Neural progenitor cell (in vitro differentiated cells): Measurements from ENCODE around the gene PWWP2A. TPM values are rescaled to one million over a fixed set of nuclear protein-coding genes. Genes with fewer than 3 reads are reported as not detected.

Source experiments
- DNase-seq: peaks from one replicate; pipeline ENCODE4 v3.0.0-alpha.2; 2016; ENCODE audit warnings: low spot score
- H2AFZ ChIP-seq: fragments of 200-600 bp; sonication (generic); replicated peaks from 2 replicates; pipeline ENCODE4 v1.6.1; 2016; ENCODE audit warnings: antibody characterized with exemption
- H3F3A ChIP-seq: fragments of 200-600 bp; sonication (generic); 2 replicates; pipeline ENCODE4 v1.6.1; 2016; ENCODE audit warnings: antibody characterized with exemption, low read depth
- H3K27ac ChIP-seq: fragments of 200-600 bp; sonication (generic); 2 replicates; pipeline ENCODE4 v1.5.1; 2016; ENCODE audit warnings: mild to moderate bottlenecking
- H3K27me3 ChIP-seq: fragments of 200-600 bp; sonication (generic); 2 replicates; pipeline ENCODE4 v1.6.1; 2016; ENCODE audit warnings: mild to moderate bottlenecking, moderate library complexity
- H3K36me3 ChIP-seq: fragments of 200-600 bp; sonication (generic); 2 replicates; pipeline ENCODE4 v1.5.1; 2016
- H3K4me1 ChIP-seq: fragments of 200-600 bp; sonication (generic); 2 replicates; pipeline ENCODE4 v1.6.1; 2016; ENCODE audit warnings: mixed run types
- H3K4me2 ChIP-seq: fragments of 200-600 bp; sonication (generic); 2 replicates; pipeline ENCODE4 v1.6.1; 2016
- H3K4me3 ChIP-seq: fragments of 200-600 bp; sonication (generic); 2 replicates; pipeline ENCODE4 v1.5.1; 2016
- H3K79me2 ChIP-seq: fragments of 200-600 bp; sonication (generic); 2 replicates; pipeline ENCODE4 v1.6.1; 2016; ENCODE audit warnings: low read depth
- H3K9ac ChIP-seq: fragments of 200-600 bp; sonication (generic); 2 replicates; pipeline ENCODE4 v1.6.1; 2016
- H3K9me3 ChIP-seq: fragments of 200-600 bp; sonication (generic); 2 replicates; pipeline ENCODE4 v1.5.1; 2016; ENCODE audit warnings: low read depth
- H4K20me1 ChIP-seq: fragments of 200-600 bp; sonication (generic); 2 replicates; pipeline ENCODE4 v1.6.1; 2016; ENCODE audit warnings: low read depth
- H3K27ac Mint-ChIP-seq: 3 replicates; pipeline ENCODE4 v1.8.0; 2021; ENCODE audit warnings: mixed read lengths
- H3K27me3 Mint-ChIP-seq: 2 replicates; pipeline ENCODE4 v1.8.0; 2022; ENCODE audit warnings: low read depth, mild to moderate bottlenecking, inconsistent platforms, moderate library complexity, mixed read lengths; ENCODE audit not compliant: insufficient read depth
- H3K36me3 Mint-ChIP-seq: 3 replicates; pipeline ENCODE4 v1.8.0; 2021; ENCODE audit warnings: mixed read lengths
- H3K4me1 Mint-ChIP-seq: 3 replicates; pipeline ENCODE4 v1.8.0; 2021; ENCODE audit warnings: mixed read lengths
- H3K4me3 Mint-ChIP-seq: 3 replicates; pipeline ENCODE4 v1.8.0; 2021; ENCODE audit warnings: mild to moderate bottlenecking, moderate library complexity, mixed read lengths
- H3K9me3 Mint-ChIP-seq: 3 replicates; pipeline ENCODE4 v1.8.0; 2020; ENCODE audit warnings: mixed read lengths
- EZH2 ChIP-seq: fragments of 200-600 bp; sonication (generic); IDR thresholded peaks from 2 replicates; pipeline ENCODE4 v1.6.1; 2017; ENCODE audit warnings: antibody characterized with exemption, mild to moderate bottlenecking, moderate library complexity
- EZH2phosphoT487 ChIP-seq: fragments of 200-600 bp; sonication (generic); IDR thresholded peaks from 2 replicates; pipeline ENCODE4 v1.6.1; 2017; ENCODE audit warnings: antibody characterized with exemption
- total RNA-seq: library from RNA; depleted of rRNA; stranded (reverse); fragments of >200 nt; gene quantifications from 2 replicates; pipeline ENCODE4 v1.2.3, GENCODE V29; 2015; ENCODE audit warnings: low replicate concordance
- TF ChIP-seq, protein P1 (sequence below): fragments of 200-600 bp; sonication (generic); IDR thresholded peaks from 2 replicates; pipeline ENCODE4 v1.5.1; 2017; ENCODE audit warnings: antibody characterized with exemption, mild to moderate bottlenecking

The PWWP2A gene
- total RNA-seq, 1 donor from 2014 or later = 49.0 TPM

DNA sequence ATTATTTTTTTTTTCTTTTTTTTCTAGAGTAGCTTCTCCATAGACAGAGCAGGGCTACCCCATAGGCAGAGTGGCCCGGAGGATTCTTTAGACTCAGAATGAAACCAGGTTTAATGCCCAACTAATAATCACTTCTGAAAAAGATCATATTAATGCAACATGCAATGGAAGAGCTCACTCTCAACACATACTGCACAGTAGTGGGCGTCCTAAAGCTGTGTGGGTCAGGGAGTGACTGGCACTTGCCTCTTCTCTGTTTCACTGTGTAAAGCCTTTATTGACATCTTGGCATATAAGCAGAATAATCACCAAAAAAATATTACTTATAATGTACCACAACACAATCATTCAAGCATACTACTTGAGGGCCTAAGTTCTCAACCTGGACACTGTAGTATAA lies 11.1 kb downstream of the PWWP2A start:
- no peak overlapping the region for H3K4me2 ChIP-seq
- peaks cover 10% of the 10 kb centered on the region for H4K20me1 ChIP-seq
- no peak overlapping the region for H3K4me3 ChIP-seq
- peaks cover 11% of the 10 kb centered on the region for H3K36me3 ChIP-seq
- H3K9me3 ChIP-seq = no peaks in the 10 kb centered on the region
- H3K9ac ChIP-seq = no peak overlapping the region
- Mint-ChIP-seq H3K4me1 (peaks cover 10% of the 10 kb centered on the region), H3K9me3 (no peaks in the 10 kb centered on the region), H3K27ac (no peak overlapping the region), H3K36me3 (peaks cover 24% of the 10 kb centered on the region), H3K27me3 (no peaks in the 10 kb centered on the region), H3K4me3 (no peak overlapping the region)
- peaks cover 4% of the 10 kb centered on the region for H3F3A ChIP-seq
- H3K27ac ChIP-seq = no peak overlapping the region
- H3K4me1 ChIP-seq = no peaks in the 10 kb centered on the region
- no peak for TF ChIP-seq EZH2phosphoT487
- no peak for TF ChIP-seq EZH2
- TF ChIP-seq, protein P1, sequence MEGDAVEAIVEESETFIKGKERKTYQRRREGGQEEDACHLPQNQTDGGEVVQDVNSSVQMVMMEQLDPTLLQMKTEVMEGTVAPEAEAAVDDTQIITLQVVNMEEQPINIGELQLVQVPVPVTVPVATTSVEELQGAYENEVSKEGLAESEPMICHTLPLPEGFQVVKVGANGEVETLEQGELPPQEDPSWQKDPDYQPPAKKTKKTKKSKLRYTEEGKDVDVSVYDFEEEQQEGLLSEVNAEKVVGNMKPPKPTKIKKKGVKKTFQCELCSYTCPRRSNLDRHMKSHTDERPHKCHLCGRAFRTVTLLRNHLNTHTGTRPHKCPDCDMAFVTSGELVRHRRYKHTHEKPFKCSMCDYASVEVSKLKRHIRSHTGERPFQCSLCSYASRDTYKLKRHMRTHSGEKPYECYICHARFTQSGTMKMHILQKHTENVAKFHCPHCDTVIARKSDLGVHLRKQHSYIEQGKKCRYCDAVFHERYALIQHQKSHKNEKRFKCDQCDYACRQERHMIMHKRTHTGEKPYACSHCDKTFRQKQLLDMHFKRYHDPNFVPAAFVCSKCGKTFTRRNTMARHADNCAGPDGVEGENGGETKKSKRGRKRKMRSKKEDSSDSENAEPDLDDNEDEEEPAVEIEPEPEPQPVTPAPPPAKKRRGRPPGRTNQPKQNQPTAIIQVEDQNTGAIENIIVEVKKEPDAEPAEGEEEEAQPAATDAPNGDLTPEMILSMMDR = no peak
- peaks cover 94% of the 10 kb centered on the region for H3K79me2 ChIP-seq
- H3K27me3 ChIP-seq = no peaks in the 10 kb centered on the region
- H2AFZ ChIP-seq = no peak overlapping the region
- DNase-seq = no peak

DNA sequence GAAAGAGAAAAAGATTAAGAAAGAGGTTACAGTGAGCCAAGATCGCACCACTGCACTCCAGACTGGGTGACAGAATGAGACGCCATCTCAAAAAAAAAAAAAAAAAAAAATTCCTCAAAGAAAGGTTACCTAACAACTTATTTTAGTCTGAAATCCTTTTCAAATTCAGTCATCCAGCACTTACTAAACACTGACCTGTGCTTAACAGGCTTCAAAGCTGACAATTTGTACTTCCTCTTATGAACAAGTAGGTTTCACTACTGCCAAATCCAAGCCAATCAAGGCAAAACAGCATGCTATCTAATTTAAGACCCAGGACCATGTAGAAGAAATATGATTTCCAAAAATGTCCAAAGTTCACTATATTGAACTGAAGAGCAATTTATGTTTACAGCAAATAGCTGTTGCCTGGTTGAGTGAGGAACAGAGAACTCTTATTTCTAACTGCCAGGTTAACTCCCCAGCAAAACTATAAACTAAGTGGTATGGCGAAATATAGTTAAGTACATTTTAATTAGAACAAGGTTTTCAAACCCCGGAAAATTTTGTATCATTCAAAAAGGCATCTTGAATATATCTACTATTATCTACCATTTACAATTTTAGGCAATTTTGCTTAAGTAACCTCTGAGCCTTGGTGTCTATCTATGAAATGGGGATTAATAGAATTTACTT lies 13.4 kb downstream of the PWWP2A start:
- DNase-seq = no peak
- H3K4me3 Mint-ChIP-seq = no peak overlapping the region

DNA sequence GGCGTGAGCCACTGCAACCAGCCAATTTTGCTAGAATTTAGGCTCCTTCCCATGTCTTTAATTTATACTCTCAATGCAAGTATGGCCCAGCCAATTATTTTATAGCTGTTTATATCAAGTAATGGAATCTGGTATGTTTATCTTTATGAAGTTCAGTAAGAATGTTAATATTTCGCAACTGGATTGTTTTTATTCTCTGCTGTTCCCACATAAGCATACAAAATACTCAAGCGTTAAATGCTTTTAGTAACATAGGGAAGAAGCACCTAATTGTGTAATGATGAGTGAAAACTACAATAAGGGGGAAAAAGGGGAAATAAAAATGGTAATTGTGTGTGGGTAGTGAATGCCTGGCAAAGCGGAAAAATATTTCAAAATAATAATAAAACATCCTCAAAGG lies 21.3 kb downstream of the PWWP2A start:
- DNase-seq = no peak
- H4K20me1 ChIP-seq = peaks cover 5% of the 10 kb centered on the region
- H3K36me3 ChIP-seq = no peaks in the 10 kb centered on the region
- no peaks in the 10 kb centered on the region for H3F3A ChIP-seq
- Mint-ChIP-seq H3K27me3 (no peaks in the 10 kb centered on the region), H3K4me1 (peaks cover 8% of the 10 kb centered on the region), H3K27ac (no peak overlapping the region), H3K9me3 (no peaks in the 10 kb centered on the region), H3K4me3 (no peak overlapping the region), H3K36me3 (peaks cover 33% of the 10 kb centered on the region)
- no peak overlapping the region for H3K9ac ChIP-seq
- no peak overlapping the region for H3K4me2 ChIP-seq
- no peak overlapping the region for H3K27ac ChIP-seq
- peaks cover 73% of the 10 kb centered on the region for H3K79me2 ChIP-seq
- H3K4me3 ChIP-seq = no peak overlapping the region
- H3K9me3 ChIP-seq = no peaks in the 10 kb centered on the region
- H3K27me3 ChIP-seq = no peaks in the 10 kb centered on the region
- no peak overlapping the region for H2AFZ ChIP-seq
- H3K4me1 ChIP-seq = no peaks in the 10 kb centered on the region
- TF ChIP-seq, protein P1 = no peak
- no peak for TF ChIP-seq EZH2
- TF ChIP-seq EZH2phosphoT487 = no peak

More for the DNA sequence above, 13.4 kb downstream of the PWWP2A start:
- no peak overlapping the region for H3K9ac ChIP-seq
- H3K4me2 ChIP-seq = no peak overlapping the region
- peaks cover 17% of the 10 kb centered on the region for H3K36me3 Mint-ChIP-seq
- peaks cover 4% of the 10 kb centered on the region for H3F3A ChIP-seq
- H3K27me3 ChIP-seq = no peaks in the 10 kb centered on the region
- H3K4me1 Mint-ChIP-seq = peaks cover 10% of the 10 kb centered on the region
- TF ChIP-seq, protein P1 = no peak
- TF ChIP-seq EZH2 (no peak), EZH2phosphoT487 (no peak)
- H3K27ac Mint-ChIP-seq = no peak overlapping the region
- no peak overlapping the region for H3K27ac ChIP-seq
- H4K20me1 ChIP-seq = peaks cover 10% of the 10 kb centered on the region
- no peak overlapping the region for H2AFZ ChIP-seq
- H3K36me3 ChIP-seq = peaks cover 3% of the 10 kb centered on the region
- no peak overlapping the region for H3K4me3 ChIP-seq
- no peaks in the 10 kb centered on the region for H3K9me3 ChIP-seq
- no peaks in the 10 kb centered on the region for H3K9me3 Mint-ChIP-seq
- H3K27me3 Mint-ChIP-seq = no peaks in the 10 kb centered on the region
- H3K4me1 ChIP-seq = no peaks in the 10 kb centered on the region
- peaks cover 92% of the 10 kb centered on the region for H3K79me2 ChIP-seq
